ENCODE measurements around the gene ULK4. TPM values are rescaled to one million over a fixed set of nuclear protein-coding genes. Genes with fewer than 3 reads are reported as not detected.
"Not testable (repeated sequence)": the region's sequence is repeated elsewhere in the genome, so short reads cannot be mapped to it uniquely, and the experiment has no call there.

The ULK4 gene
- polyA plus RNA-seq, 1 donor = 2.4 TPM

GRCh38 chr3:41482134-41482533 lies 479.8 kb downstream of the ULK4 start:
- no peak for DNase-seq

GRCh38 chr3:41478278-41478677 lies 483.6 kb downstream of the ULK4 start:
- no peak for DNase-seq

- no peak for DNase-seq
Measured at GRCh38 chr3:41477399-41478014, 484.4 kb downstream of the ULK4 start.

- DNase-seq = no peak
Measured at GRCh38 chr3:41469083-41469482, 492.8 kb downstream of the ULK4 start.

- no peak for DNase-seq
Measured at GRCh38 chr3:41467481-41467880, 494.4 kb downstream of the ULK4 start.

GRCh38 chr3:41464858-41465257 lies 497.0 kb downstream of the ULK4 start:
- DNase-seq = no peak

- DNase-seq = no peak
Measured at GRCh38 chr3:41464401-41464800, 497.5 kb downstream of the ULK4 start.

GRCh38 chr3:41462103-41462691 lies 499.7 kb downstream of the ULK4 start:
- no peak for DNase-seq

GRCh38 chr3:41460736-41461135 lies 501.2 kb downstream of the ULK4 start:
- no peak for DNase-seq

- DNase-seq = no peak
Measured at GRCh38 chr3:41457176-41457575, 504.7 kb downstream of the ULK4 start.

- no peak for DNase-seq
Measured at GRCh38 chr3:41456162-41456561, 505.7 kb downstream of the ULK4 start.

- not testable (repeated sequence) for DNase-seq
Measured at GRCh38 chr3:41453618-41454017, 508.3 kb downstream of the ULK4 start.

GRCh38 chr3:41450416-41451231 lies 511.3 kb downstream of the ULK4 start:
- DNase-seq = no peak

- DNase-seq = no peak
Measured at GRCh38 chr3:41448396-41448795, 513.5 kb downstream of the ULK4 start.

GRCh38 chr3:41447701-41448100 lies 514.2 kb downstream of the ULK4 start:
- DNase-seq = no peak

- not testable (repeated sequence) for DNase-seq
Measured at GRCh38 chr3:41446316-41446715, 515.6 kb downstream of the ULK4 start.

GRCh38 chr3:41441568-41441967 lies 520.3 kb downstream of the ULK4 start:
- no peak for DNase-seq

- DNase-seq = no peak
Measured at GRCh38 chr3:41441139-41441538, 520.8 kb downstream of the ULK4 start.

GRCh38 chr3:41436983-41437382 lies 524.9 kb downstream of the ULK4 start:
- no peak for DNase-seq

- DNase-seq = no peak
Measured at GRCh38 chr3:41434781-41435180, 527.1 kb downstream of the ULK4 start.

- DNase-seq = no peak
Measured at GRCh38 chr3:41431386-41431785, 530.5 kb downstream of the ULK4 start.

- DNase-seq = no peak
Measured at GRCh38 chr3:41430886-41431285, 531.0 kb downstream of the ULK4 start.

- DNase-seq = no peak
Measured at GRCh38 chr3:41430391-41430790, 531.5 kb downstream of the ULK4 start.

GRCh38 chr3:41426485-41426884 lies 535.4 kb downstream of the ULK4 start:
- DNase-seq = no peak

Data from hindlimb muscle (tissue), 1 donor.